Ectodermal cell (in vitro differentiated cells): ENCODE measurements around the gene FGFBP1. TPM values are rescaled to one million over a fixed set of nuclear protein-coding genes. Genes with fewer than 3 reads are reported as not detected.

Experiments
- H3K27ac ChIP-seq: 2 replicates; pipeline ENCODE4 v1.7.0; 2013; ENCODE audit warnings: mild to moderate bottlenecking, low read depth, low read length; ENCODE audit not compliant: insufficient read depth, poor library complexity, severe bottlenecking
- H3K27me3 ChIP-seq: 2 replicates; pipeline ENCODE4 v1.7.0; 2013; ENCODE audit warnings: mild to moderate bottlenecking, low read length; ENCODE audit not compliant: insufficient read depth, control insufficient read depth, poor library complexity, severe bottlenecking
- H3K36me3 ChIP-seq: one replicate; pipeline ENCODE4 v1.7.0; 2013; ENCODE audit warnings: low read length; ENCODE audit not compliant: control insufficient read depth, insufficient read depth
- H3K4me1 ChIP-seq: one replicate; pipeline ENCODE4 v1.7.0; 2013; ENCODE audit warnings: low read length; ENCODE audit not compliant: control insufficient read depth, insufficient read depth
- H3K4me3 ChIP-seq: 2 replicates; pipeline ENCODE4 v1.7.0; 2013; ENCODE audit warnings: low read depth, low read length, control low read depth; ENCODE audit not compliant: insufficient read depth
- H3K9me3 ChIP-seq: 2 replicates; pipeline ENCODE4 v1.7.0; 2013; ENCODE audit warnings: mild to moderate bottlenecking, low read length, moderate library complexity; ENCODE audit not compliant: control insufficient read depth
- WGBS, 2 experiments: methylation state at CpG; one replicate each; pipeline ENCODE4 v1.1.7; 2013; ENCODE audit warnings: missing lambda C conversion rate in 2 of 2; 5-methylcytosine and 5-hydroxymethylcytosine counted together
- polyA plus RNA-seq, 4 experiments: library from polyadenylated mRNA; stranded (reverse); fragments of 50-300 nt; gene quantifications; one replicate each; pipeline ENCODE4 v1.2.3, GENCODE V29; 2013

The FGFBP1 gene
- not detected for polyA plus RNA-seq (2013, experiment 1 of 4)
- polyA plus RNA-seq (2013, experiment 2 of 4): not detected
- polyA plus RNA-seq (2013, experiment 3 of 4): not detected
- polyA plus RNA-seq (2013, experiment 4 of 4): not detected

GRCh38 chr4:15938640-15939039, at the start of gene FGFBP1:
TSS of gene FGFBP1 (minus strand) at chr4:15938740. CDS start at chr4:15936632, 2,108 bp downstream.
- WGBS, 2 experiments: 90 to 91% methylated on average over 3 to 4 of the region's 4 CpGs
- Histone ChIP-seq H3K36me3 (no peaks in the 10 kb centered on the region), H3K9me3 (no peaks in the 10 kb centered on the region), H3K27ac (no peak within 1 kb of the TSS), H3K4me1 (no peaks in the 10 kb centered on the region), H3K4me3 (no peak within 1 kb of the TSS), H3K27me3 (no peaks in the 10 kb centered on the region)

DNA sequence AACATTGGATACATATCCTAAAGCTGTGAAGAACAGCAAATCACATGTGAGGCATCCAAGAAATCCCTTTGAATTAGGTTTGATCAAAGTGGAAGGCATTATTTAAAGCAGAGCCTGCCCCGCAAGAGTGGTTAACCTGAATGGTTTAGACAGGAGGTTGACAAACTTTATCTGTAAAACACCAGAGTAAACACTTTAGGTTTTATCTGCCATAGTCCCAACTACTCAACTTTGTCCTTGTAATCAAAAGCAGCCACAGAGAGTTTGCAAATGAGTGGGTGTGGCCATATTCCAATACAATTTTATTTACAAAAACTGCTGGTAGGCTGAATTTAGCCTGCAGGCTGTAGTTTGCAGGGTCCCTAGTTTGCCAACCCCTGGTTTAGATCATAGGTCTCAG, 49.7 kb upstream of the FGFBP1 start:
- no peaks in the 10 kb centered on the region for H3K4me1 ChIP-seq
- H3K9me3 ChIP-seq: no peaks in the 10 kb centered on the region
- H3K36me3 ChIP-seq: peaks cover 12% of the 10 kb centered on the region
- H3K4me3 ChIP-seq: no peak overlapping the region
- no peaks in the 10 kb centered on the region for H3K27me3 ChIP-seq
- no peak overlapping the region for H3K27ac ChIP-seq
- WGBS, 2 experiments: 93 to 100% methylated on average over 1 of the region's 1 CpG

DNA sequence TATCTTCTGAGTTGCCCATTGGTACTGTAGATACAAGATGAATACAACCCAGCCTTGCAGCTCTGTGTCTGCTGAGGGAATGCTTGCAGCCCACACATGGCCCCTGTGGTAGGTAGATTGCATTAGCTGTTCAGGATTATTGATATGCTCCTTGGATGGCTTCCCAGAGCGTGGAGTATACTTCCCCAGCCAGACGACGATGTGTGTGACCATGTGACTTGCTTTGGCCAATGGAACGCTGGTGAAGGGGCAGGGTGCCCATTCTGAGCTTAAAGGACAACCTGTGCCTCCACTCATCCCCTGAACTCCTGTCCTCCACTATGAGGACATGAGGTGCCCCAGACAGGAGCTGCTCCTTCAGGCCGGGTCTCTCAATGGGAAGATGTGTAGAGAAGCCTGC, 48.4 kb upstream of the FGFBP1 start:
- Histone ChIP-seq H3K9me3 (no peaks in the 10 kb centered on the region), H3K4me3 (no peak overlapping the region), H3K27ac (no peak overlapping the region), H3K4me1 (no peaks in the 10 kb centered on the region), H3K36me3 (peaks cover 17% of the 10 kb centered on the region), H3K27me3 (no peaks in the 10 kb centered on the region)
- WGBS, 2 experiments: 91 to 95% methylated on average over 5 of the region's 5 CpGs

GRCh38 chr4:15983610-15984009, 45.1 kb upstream of the FGFBP1 start:
- no peak overlapping the region for H3K4me3 ChIP-seq
- 95 to 99% methylated on average over 2 of the region's 2 CpGs for WGBS, 2 experiments
- H3K36me3 ChIP-seq: peaks cover 17% of the 10 kb centered on the region
- no peak overlapping the region for H3K27ac ChIP-seq
- no peaks in the 10 kb centered on the region for H3K9me3 ChIP-seq
- no peaks in the 10 kb centered on the region for H3K4me1 ChIP-seq
- no peaks in the 10 kb centered on the region for H3K27me3 ChIP-seq

DNA sequence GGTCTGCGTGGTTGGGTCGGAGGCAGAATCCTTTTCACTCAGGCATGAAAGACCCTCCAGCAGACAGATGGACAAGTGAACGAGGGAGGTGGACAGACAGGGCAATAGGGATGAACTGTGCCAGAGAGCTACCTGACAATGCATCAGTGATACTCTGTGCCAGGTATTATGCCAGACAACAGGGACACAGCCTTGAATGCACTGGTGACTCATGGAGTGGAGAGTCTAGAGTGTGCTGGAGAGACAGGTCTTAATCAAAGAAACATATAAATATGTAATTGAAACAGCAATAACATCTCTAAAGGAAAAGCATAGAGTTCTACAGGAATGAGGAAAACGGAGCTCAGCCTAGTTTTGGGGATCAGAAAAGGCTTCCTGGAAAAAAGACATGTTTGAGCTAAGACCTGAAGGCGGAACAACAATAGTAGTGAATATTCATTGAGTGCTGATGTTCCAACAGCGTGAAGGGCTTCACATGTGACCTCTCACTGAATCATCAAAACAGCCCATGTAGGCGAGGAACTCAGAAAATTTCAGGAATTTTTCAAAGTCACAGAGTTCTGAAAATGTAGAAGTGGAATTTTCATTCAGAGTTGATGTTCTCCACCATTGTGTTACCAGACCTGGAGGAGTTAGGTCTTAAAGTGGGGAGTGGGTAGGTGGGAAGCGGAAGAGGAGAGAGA, 44.4 kb upstream of the FGFBP1 start:
- Histone ChIP-seq H3K36me3 (peaks cover 11% of the 10 kb centered on the region), H3K27ac (no peak overlapping the region), H3K27me3 (no peaks in the 10 kb centered on the region), H3K9me3 (no peaks in the 10 kb centered on the region), H3K4me3 (no peak overlapping the region), H3K4me1 (no peaks in the 10 kb centered on the region)
- WGBS, 2 experiments: 93 to 96% methylated on average over 8 of the region's 8 CpGs

- Histone ChIP-seq H3K4me1 (no peaks in the 10 kb centered on the region), H3K4me3 (no peak overlapping the region), H3K27ac (no peak overlapping the region), H3K27me3 (no peaks in the 10 kb centered on the region), H3K36me3 (no peaks in the 10 kb centered on the region), H3K9me3 (no peaks in the 10 kb centered on the region)
- WGBS, 2 experiments: 88 to 90% methylated on average over 7 of the region's 7 CpGs
Observed at GRCh38 chr4:15976456-15977447, 38.2 kb upstream of the FGFBP1 start.

DNA sequence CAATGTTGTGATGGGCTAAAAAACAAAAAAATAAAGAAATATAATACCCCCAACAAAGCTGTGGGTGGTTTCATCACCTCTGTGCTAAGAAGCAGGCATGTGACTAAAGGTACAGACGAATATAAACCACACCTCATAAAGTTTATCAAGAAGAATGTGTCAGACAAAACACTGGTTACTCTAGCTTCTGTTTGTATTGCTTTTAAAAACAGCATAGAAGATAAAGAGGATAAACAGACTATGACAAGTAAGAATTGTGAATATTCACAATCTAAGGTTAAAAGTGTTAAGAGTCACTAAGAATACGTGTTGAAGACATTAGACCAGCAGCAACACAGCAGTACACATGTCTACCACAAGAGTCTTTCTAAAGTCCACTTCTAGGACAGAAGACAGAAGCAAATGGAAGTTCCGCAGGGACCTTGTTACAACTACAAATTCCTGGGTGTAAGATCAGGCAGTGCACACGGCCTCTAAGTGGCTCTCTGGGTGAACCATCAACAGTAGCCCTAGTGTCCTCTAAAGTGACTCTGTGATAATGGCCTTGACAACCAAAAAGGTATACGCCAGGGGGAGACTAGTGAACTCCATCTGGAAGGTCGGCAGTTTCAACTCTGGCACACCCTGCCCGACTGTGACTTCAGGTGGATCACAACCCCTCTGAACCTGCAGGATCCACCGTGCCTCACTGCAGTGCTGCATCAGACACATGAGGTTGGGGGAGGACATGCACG, 32.7 kb upstream of the FGFBP1 start:
- 95 to 96% methylated on average over 9 of the region's 9 CpGs for WGBS, 2 experiments
- Histone ChIP-seq H3K27ac (no peak overlapping the region), H3K9me3 (no peaks in the 10 kb centered on the region), H3K27me3 (no peaks in the 10 kb centered on the region), H3K36me3 (no peaks in the 10 kb centered on the region), H3K4me1 (no peaks in the 10 kb centered on the region), H3K4me3 (no peak overlapping the region)

- H3K4me3 ChIP-seq: no peak overlapping the region
- no peaks in the 10 kb centered on the region for H3K9me3 ChIP-seq
- no peaks in the 10 kb centered on the region for H3K4me1 ChIP-seq
- H3K36me3 ChIP-seq: no peaks in the 10 kb centered on the region
- H3K27me3 ChIP-seq: no peaks in the 10 kb centered on the region
- WGBS, 2 experiments: 88 to 94% methylated on average over 9 to 11 of the region's 11 CpGs
- no peak overlapping the region for H3K27ac ChIP-seq
Observed at GRCh38 chr4:15968551-15969300, 30.2 kb upstream of the FGFBP1 start.

- no peak overlapping the region for H3K27ac ChIP-seq
- no peak overlapping the region for H3K4me3 ChIP-seq
- H3K4me1 ChIP-seq: no peaks in the 10 kb centered on the region
- no peaks in the 10 kb centered on the region for H3K9me3 ChIP-seq
- H3K27me3 ChIP-seq: no peaks in the 10 kb centered on the region
- no peaks in the 10 kb centered on the region for H3K36me3 ChIP-seq
- 92 to 93% methylated on average over 5 of the region's 5 CpGs for WGBS, 2 experiments
Observed at GRCh38 chr4:15965325-15965724, 26.8 kb upstream of the FGFBP1 start.
